ENCODE measurements around the gene ABCA10.
A peak's percentile ranks its signal among the peaks of the same experiment; 100 is the strongest.
"Not testable (repeated sequence)": the region's sequence is repeated elsewhere in the genome, so short reads cannot be mapped to it uniquely, and the experiment has no call there.

Gene ABCA10

GRCh38 chr17:69170377-69170776, 58.2 kb downstream of the ABCA10 start:
- no peak for ATAC-seq (replicated peaks)
- no peak for DNase-seq
- Mint-ChIP-seq H3K4me1 (peaks cover 6 to 7% of the 10 kb centered on the region in 2 donors), H3K9me3 (peaks cover 0 to 1% of the 10 kb centered on the region in 2 donors), H3K36me3 (no peaks in the 10 kb centered on the region), H3K27me3 (no peaks in the 10 kb centered on the region), H3K4me3 (no peak overlapping the region), H3K27ac (no peak overlapping the region)

- not testable (repeated sequence) for H3K36me3 Mint-ChIP-seq; ATAC-seq (replicated peaks); H3K9me3 Mint-ChIP-seq; H3K27ac Mint-ChIP-seq; H3K27me3 Mint-ChIP-seq; DNase-seq; H3K4me3 Mint-ChIP-seq; H3K4me1 Mint-ChIP-seq
These were observed 60.0 kb downstream of the ABCA10 start for GRCh38 chr17:69168642-69169041.

GRCh38 chr17:69166957-69167356, 61.7 kb downstream of the ABCA10 start:
- Mint-ChIP-seq H3K36me3 (peaks cover 0 to under 1% of the 10 kb centered on the region in 2 donors), H3K4me1 (peaks cover 5 to 6% of the 10 kb centered on the region in 2 donors), H3K9me3 (peaks cover 0 to 1% of the 10 kb centered on the region in 2 donors), H3K4me3 (no peak overlapping the region), H3K27me3 (no peaks in the 10 kb centered on the region), H3K27ac (no peak overlapping the region)
- no peak for DNase-seq
- ATAC-seq (replicated peaks) = no peak

- Mint-ChIP-seq H3K4me1 (no peaks in the 10 kb centered on the region), H3K27me3 (no peaks in the 10 kb centered on the region), H3K27ac (no peak overlapping the region), H3K4me3 (no peak overlapping the region), H3K36me3 (peaks cover 0 to 2% of the 10 kb centered on the region in 2 donors), H3K9me3 (peaks cover 0 to 1% of the 10 kb centered on the region in 2 donors)
- DNase-seq (no peak), ATAC-seq (replicated peaks) (no peak)
These were observed 64.4 kb downstream of the ABCA10 start for GRCh38 chr17:69164206-69164605.

GRCh38 chr17:69159418-69159817, 69.2 kb downstream of the ABCA10 start:
- no peak for ATAC-seq (replicated peaks)
- Mint-ChIP-seq H3K27ac (no peak overlapping the region), H3K4me1 (no peaks in the 10 kb centered on the region), H3K4me3 (no peak overlapping the region), H3K36me3 (peaks cover 0 to 3% of the 10 kb centered on the region in 2 donors), H3K27me3 (no peaks in the 10 kb centered on the region), H3K9me3 (peaks cover 0 to 1% of the 10 kb centered on the region in 2 donors)
- no peak for DNase-seq

GRCh38 chr17:69154267-69154666, 74.4 kb downstream of the ABCA10 start:
- no peaks in the 10 kb centered on the region for H3K27me3 Mint-ChIP-seq
- H3K9me3 Mint-ChIP-seq = peaks cover 0 to 1% of the 10 kb centered on the region in 2 donors
- H3K27ac Mint-ChIP-seq = no peak overlapping the region
- H3K4me1 Mint-ChIP-seq = peaks cover 0 to 3% of the 10 kb centered on the region in 2 donors
- H3K36me3 Mint-ChIP-seq = peaks cover 3 to 4% of the 10 kb centered on the region in 2 donors
- ATAC-seq (replicated peaks) (no peak), DNase-seq (no peak)
- no peak overlapping the region for H3K4me3 Mint-ChIP-seq

- H3K9me3 Mint-ChIP-seq = no peaks in the 10 kb centered on the region
- H3K4me3 Mint-ChIP-seq = no peak overlapping the region
- no peak overlapping the region for H3K27ac Mint-ChIP-seq
- H3K27me3 Mint-ChIP-seq = no peaks in the 10 kb centered on the region
- peaks cover 3% of the 10 kb centered on the region in 2 donors for H3K36me3 Mint-ChIP-seq
- H3K4me1 Mint-ChIP-seq = peaks cover 0 to 3% of the 10 kb centered on the region in 2 donors
- no peak for DNase-seq
- ATAC-seq (replicated peaks) = no peak
These were observed 78.3 kb downstream of the ABCA10 start for GRCh38 chr17:69150333-69150732.

- H3K36me3 Mint-ChIP-seq = peaks cover 3% of the 10 kb centered on the region in 2 donors
- peaks cover 7 to 11% of the 10 kb centered on the region in 2 donors for H3K4me1 Mint-ChIP-seq
- peaks cover 0 to 1% of the 10 kb centered on the region in 2 donors for H3K9me3 Mint-ChIP-seq
- H3K27me3 Mint-ChIP-seq = no peaks in the 10 kb centered on the region
- no peak for ATAC-seq (replicated peaks)
- no peak overlapping the region for H3K4me3 Mint-ChIP-seq
- H3K27ac Mint-ChIP-seq = no peak overlapping the region
- no peak for DNase-seq
These were observed 81.2 kb downstream of the ABCA10 start for GRCh38 chr17:69147460-69147859.

GRCh38 chr17:69144331-69145255, 84.0 kb downstream of the ABCA10 start:
- peak in 1 of 2 donors; percentile 18 for ATAC-seq (replicated peaks)
- Mint-ChIP-seq H3K4me1 (peaks cover 5 to 11% of the 10 kb centered on the region in 2 donors), H3K36me3 (no peaks in the 10 kb centered on the region), H3K4me3 (no peak overlapping the region), H3K27me3 (no peaks in the 10 kb centered on the region), H3K27ac (no peak overlapping the region), H3K9me3 (peaks cover 0 to 1% of the 10 kb centered on the region in 2 donors)
- DNase-seq = no peak

GRCh38 chr17:69143683-69144231, 84.9 kb downstream of the ABCA10 start:
- no peaks in the 10 kb centered on the region for H3K27me3 Mint-ChIP-seq
- no peak overlapping the region for H3K27ac Mint-ChIP-seq
- H3K4me1 Mint-ChIP-seq = peaks cover 5 to 11% of the 10 kb centered on the region in 2 donors
- H3K9me3 Mint-ChIP-seq = peaks cover 0 to 1% of the 10 kb centered on the region in 2 donors
- H3K4me3 Mint-ChIP-seq = no peak overlapping the region
- no peak for DNase-seq
- no peak for ATAC-seq (replicated peaks)
- no peaks in the 10 kb centered on the region for H3K36me3 Mint-ChIP-seq

GRCh38 chr17:69143151-69143550, 85.5 kb downstream of the ABCA10 start:
- peaks cover 0 to 1% of the 10 kb centered on the region in 2 donors for H3K9me3 Mint-ChIP-seq
- H3K4me3 Mint-ChIP-seq = no peak overlapping the region
- H3K36me3 Mint-ChIP-seq = no peaks in the 10 kb centered on the region
- H3K4me1 Mint-ChIP-seq = peaks cover 5 to 11% of the 10 kb centered on the region in 2 donors
- DNase-seq = no peak
- no peaks in the 10 kb centered on the region for H3K27me3 Mint-ChIP-seq
- ATAC-seq (replicated peaks) = no peak
- no peak overlapping the region for H3K27ac Mint-ChIP-seq

- Mint-ChIP-seq H3K27ac (no peak overlapping the region), H3K9me3 (peaks cover 0 to 1% of the 10 kb centered on the region in 2 donors)
- DNase-seq = no peak
These were observed 86.3 kb downstream of the ABCA10 start for GRCh38 chr17:69142175-69142802.

GRCh38 chr17:69141431-69142174, 87.0 kb downstream of the ABCA10 start, which contains the start of gene ABCA6:
Gene ABCA6, minus strand, starts transcription at chr17:69141895. Its CDS starts 1,192 bp downstream, at chr17:69140703.
- no peak within 1 kb of the TSS for H3K27ac Mint-ChIP-seq
- ATAC-seq (replicated peaks) (no peak), DNase-seq (no peak)
- H3K9me3 Mint-ChIP-seq = peaks cover 0 to 1% of the 10 kb centered on the region in 2 donors
- no peaks in the 10 kb centered on the region for H3K27me3 Mint-ChIP-seq
- no peaks in the 10 kb centered on the region for H3K36me3 Mint-ChIP-seq
- no peak within 1 kb of the TSS for H3K4me3 Mint-ChIP-seq
- H3K4me1 Mint-ChIP-seq = peaks cover 5 to 11% of the 10 kb centered on the region in 2 donors

More at GRCh38 chr17:69142175-69142802, 86.3 kb downstream of the ABCA10 start:
- no peak overlapping the region for H3K4me3 Mint-ChIP-seq
- H3K27me3 Mint-ChIP-seq = no peaks in the 10 kb centered on the region
- no peak for ATAC-seq (replicated peaks)
- peaks cover 5 to 11% of the 10 kb centered on the region in 2 donors for H3K4me1 Mint-ChIP-seq
- no peaks in the 10 kb centered on the region for H3K36me3 Mint-ChIP-seq

GRCh38 chr17:69134112-69134511, 94.5 kb downstream of the ABCA10 start:
- H3K4me3 Mint-ChIP-seq = no peak overlapping the region
- H3K27ac Mint-ChIP-seq = no peak overlapping the region
- ATAC-seq (replicated peaks) = no peak
- H3K27me3 Mint-ChIP-seq = no peaks in the 10 kb centered on the region
- no peak for DNase-seq
- H3K36me3 Mint-ChIP-seq = peaks cover 0 to 2% of the 10 kb centered on the region in 2 donors
- H3K9me3 Mint-ChIP-seq = no peaks in the 10 kb centered on the region
- no peaks in the 10 kb centered on the region for H3K4me1 Mint-ChIP-seq

Data from stimulated activated naive B cell treated with anti-CD40 and anti-IgM and Interleukin-4, amounts not matched to agents 10 μg/mL and 1 μg/mL and 100 μg/mL, for 72 hours (primary cell).